Fibroblast of mammary gland (primary cell): ENCODE results near the gene SGCG.

Source experiments
- DNase-seq: peaks from one replicate; pipeline ENCODE4 v3.0.0-alpha.2; 2010; ENCODE audit warnings: low read depth
- H3K4me3 ChIP-seq: 2 replicates; pipeline ENCODE4 v1.5.1; 2011; ENCODE audit warnings: low read depth, mild to moderate bottlenecking, low read length, moderate library complexity; ENCODE audit not compliant: control insufficient read depth
- CTCF ChIP-seq: conservative IDR thresholded peaks from 2 replicates; pipeline ENCODE4 v1.5.1; 2011; ENCODE audit warnings: low read depth, low read length, inconsistent platforms; ENCODE audit not compliant: control insufficient read depth, insufficient read depth

SGCG gene

GRCh38 chr13:23146811-23147625, 33.8 kb upstream of the SGCG start:
- no peak overlapping the region for H3K4me3 ChIP-seq
- DNase-seq = no peak
- no peak for TF ChIP-seq CTCF

DNA sequence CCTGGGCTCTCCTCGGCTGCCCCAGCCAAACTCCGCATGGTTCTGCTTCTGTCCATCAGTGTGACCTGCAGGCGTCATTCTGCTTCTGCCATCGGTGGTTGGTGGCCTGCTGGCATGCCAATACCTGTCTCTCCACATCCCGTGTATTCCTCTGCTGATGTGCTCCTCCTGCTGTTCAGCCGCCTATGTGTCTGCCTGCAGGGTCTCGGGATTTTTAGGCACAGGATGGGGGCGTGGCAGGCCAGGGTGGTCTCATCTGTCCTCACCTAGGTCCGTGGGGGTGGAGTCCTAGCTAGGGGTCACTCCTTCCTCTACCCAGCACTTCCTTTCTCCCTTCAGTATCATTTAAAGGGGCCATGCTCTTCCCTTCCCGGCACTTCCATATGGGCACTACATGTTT, 33.0 kb upstream of the SGCG start:
- DNase-seq = no peak
- H3K4me3 ChIP-seq = no peak overlapping the region
- no peak for TF ChIP-seq CTCF

- H3K4me3 ChIP-seq = no peak overlapping the region
- TF ChIP-seq CTCF = no peak
- DNase-seq = no peak
Observed at GRCh38 chr13:23157781-23158180, 23.0 kb upstream of the SGCG start.

- H3K4me3 ChIP-seq = peak overlapping the region; percentile 36
- peak; percentile 72 for TF ChIP-seq CTCF
- DNase-seq = peak; percentile 43
Observed at GRCh38 chr13:23159205-23159759, 21.5 kb upstream of the SGCG start.

- no peak for TF ChIP-seq CTCF
- peak overlapping the region; percentile 36 for H3K4me3 ChIP-seq
- DNase-seq = no peak
Observed at GRCh38 chr13:23159760-23160637, 20.8 kb upstream of the SGCG start.

GRCh38 chr13:23160638-23161480, 19.9 kb upstream of the SGCG start:
- no peak overlapping the region for H3K4me3 ChIP-seq
- DNase-seq = no peak
- TF ChIP-seq CTCF = peak; percentile 28
